Right ventricle myocardium superior (tissue), 1 donor: ENCODE data around the gene ERMAP. TPM values are rescaled to one million over a fixed set of nuclear protein-coding genes. Genes with fewer than 3 reads are reported as not detected.

Source experiments
- ATAC-seq: fragments of 200-7000 bp; cut with Tn5 transposase; one replicate; pipeline ENCODE4 v1.9.1; 2020; ENCODE audit warnings: mild to moderate bottlenecking; ENCODE audit not compliant: poor library complexity
- DNase-seq: peaks from one replicate; pipeline ENCODE4 v3.0.0-alpha.2; 2020
- intact Hi-C: fragments of 100-400 bp; cut with DNase I; formaldehyde crosslinking; loops from one replicate; pipeline ENCODE4 v1.11.2; 2022
- total RNA-seq: library from RNA; stranded (reverse); fragmentation: NEBNext Ultra II Directional; extraction: Animal tissue kit (Norgen Biotek cat#: 25700); gene quantifications from one replicate; pipeline ENCODE4 v1.2.1, GENCODE V29; 2021
- donor health status: DM: no; HTN: yes; CAD: no; lungs with severe emphysema.

The ERMAP gene
- total RNA-seq, 1 donor from 2014 or later, result 3.6 TPM

DNA sequence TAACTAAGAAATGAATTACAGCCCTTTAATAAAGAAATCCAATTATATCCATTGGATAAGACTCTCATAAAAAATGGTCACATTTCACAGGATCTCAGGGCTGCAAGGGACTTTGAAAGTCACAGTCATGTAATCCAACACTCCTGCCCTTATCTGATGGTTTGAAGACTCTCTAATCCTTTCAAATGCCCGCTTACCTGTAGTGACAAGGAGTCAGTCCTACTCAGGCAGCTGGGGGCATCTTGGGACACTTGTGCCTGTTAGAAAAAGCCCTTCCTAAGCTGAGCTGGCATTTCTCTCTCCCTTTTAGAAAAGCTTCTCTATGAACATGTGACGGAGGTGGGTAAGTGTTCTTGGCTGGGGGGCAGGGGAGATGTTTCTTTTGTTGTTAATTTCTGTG lies 18.5 kb downstream of the ERMAP start:
- intact Hi-C loops, result no loop called here
- no peak for DNase-seq
- ATAC-seq, result no peak

DNA sequence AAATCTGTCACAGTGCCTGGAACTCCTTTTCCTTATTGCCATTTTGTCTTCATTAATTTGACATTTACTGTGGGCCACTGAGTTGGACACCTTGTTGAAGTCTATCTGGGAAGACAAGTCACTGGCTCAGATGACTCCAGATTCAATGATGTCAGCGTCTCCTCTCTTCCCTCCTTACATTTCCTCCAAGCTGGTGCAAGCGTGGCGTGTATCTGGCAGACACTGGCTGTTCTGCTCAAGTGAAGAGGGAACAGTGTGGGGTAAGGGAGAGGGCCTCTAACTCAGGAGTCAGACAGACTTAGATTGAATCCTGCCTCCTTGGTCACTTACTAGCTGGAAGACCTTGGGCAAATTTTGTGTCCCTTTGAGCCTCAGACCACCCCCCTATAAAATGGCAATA lies 20.8 kb downstream of the ERMAP start:
- ATAC-seq, result no peak
- intact Hi-C loops, result no loop called here

DNA sequence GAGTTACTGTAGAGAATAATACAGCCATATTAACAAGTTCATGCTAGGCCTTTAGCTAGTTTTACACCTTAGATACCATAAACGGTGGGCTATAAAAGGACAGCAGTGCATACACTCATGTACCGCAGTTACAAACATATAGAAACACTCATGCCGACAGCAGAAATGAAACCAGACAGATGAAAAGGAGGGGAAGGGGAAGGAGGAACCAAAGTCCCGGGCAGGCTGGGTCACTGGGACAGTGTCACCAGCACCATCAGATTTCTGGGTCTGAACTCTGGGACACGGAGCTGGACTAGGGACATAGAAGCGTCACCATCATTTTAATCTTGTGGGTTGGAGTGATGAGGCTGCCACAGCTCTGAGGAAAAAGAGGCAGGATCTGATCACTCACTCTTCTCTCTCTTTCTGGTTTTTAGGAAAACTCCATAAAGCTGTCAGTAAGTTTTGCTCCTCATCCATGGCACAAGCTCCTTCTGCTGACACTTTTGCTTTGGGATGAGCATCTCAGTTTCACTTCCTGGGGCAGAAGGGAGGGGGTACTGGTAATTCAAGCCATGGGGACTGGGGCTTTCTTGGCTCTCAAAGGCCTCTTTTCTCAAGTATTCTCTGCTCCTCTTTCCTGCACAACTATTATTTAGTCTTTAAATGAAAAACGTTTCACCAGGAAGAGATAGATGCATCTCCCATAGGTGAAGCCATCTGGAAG lies 21.7 kb downstream of the ERMAP start:
- intact Hi-C loops, result no loop called here
- DNase-seq, result no peak
- peak; percentile 43 for ATAC-seq

More for the DNA sequence above, 20.8 kb downstream of the ERMAP start:
- no peak for DNase-seq

DNA sequence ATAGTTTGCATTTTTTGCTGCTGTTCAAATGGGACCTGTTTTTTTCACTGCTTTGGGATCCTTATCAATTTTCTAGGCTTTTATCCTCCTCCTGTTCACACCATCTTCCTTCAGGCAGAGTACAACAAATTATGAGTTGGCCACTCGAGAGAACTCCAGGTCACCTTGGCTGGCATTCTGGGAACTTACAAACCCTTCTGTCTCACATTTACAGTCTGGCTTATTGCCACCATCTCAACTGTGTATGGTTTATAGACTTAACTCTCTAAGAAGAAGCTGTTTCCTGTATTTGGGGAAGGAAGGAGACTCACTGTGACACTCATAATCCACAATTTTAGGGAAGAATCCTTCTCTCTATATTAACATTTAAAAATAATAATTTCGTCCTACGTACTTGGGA lies 24.1 kb downstream of the ERMAP start:
- ATAC-seq (no peak), DNase-seq (no peak)
- intact Hi-C loops, result no loop called here

DNA sequence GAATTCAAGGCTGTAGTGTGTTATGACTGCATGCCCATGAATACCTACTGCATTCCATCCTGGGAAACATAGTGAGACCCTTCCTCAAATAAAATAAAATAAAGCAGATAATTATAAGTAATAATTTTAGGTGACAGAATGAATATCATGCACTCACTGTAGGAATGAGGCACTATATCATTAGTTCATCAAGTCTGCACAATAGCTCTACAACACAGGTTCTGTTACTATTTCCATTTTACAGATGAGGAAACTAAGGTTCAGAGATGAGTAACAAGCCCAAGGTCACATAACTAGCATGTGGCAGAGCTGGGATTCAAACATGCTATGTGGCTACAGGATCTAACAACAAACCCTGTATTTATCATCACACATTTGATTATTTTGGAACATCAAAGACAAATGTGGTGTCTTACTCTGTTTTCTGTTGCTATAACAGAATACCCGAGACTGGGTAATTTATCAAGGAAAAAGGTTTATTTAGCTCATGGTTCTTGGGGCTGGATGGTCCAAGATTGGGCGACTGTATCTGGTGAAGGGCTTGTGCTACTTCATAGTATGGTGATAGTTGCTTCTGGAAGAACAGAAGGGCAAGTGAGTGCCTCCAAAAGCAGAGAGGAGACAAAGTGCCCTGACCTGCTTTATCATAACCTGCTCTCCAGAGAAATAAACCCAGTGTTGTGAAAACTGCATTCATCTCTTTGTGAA lies 24.7 kb downstream of the ERMAP start:
- no peak for ATAC-seq
- DNase-seq, result no peak
- intact Hi-C loops, result no loop called here

DNA sequence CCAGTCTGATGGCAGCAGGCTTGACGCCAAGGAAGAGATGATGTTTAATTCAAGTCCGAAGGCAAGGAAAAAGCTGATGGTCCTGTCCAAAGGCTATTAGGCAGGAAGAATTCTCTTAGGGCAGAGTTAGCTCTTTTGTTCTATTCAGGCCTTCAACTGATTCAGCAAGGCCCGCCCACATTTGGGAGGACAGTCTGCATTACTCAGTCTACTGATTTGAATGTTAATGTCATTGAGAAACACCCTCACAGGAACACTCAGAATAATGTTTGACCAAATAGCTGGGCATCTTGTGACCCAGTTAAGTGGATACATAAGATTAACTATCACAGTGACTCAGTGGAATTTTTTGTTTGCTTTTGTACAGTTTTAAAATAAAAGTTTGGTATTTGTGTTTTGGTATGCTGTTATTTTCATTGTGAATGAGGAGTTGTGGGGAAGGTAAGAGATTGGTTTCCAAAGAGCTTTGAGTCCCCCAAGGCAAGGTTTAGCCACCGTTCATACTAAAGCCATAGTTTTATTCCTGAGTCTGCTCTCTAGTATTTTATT lies 27.7 kb downstream of the ERMAP start:
- no peak for ATAC-seq
- intact Hi-C loops, result no loop called here
- no peak for DNase-seq

DNA sequence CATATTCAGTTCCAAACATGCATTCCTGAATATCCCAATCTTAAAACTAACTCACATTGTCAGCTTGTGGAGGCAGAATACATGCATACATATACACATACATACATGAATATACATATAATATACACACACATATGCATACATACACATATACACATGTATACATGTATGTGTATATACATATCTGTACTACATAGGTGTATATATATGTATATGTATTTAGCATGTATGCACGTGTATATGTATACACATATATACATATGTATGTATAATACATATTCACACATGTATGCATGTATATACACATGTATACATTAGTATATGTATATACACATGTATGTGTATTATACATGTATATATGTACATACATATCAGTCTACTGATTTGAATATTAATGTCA lies 28.3 kb downstream of the ERMAP start:
- intact Hi-C loops, result no loop called here
- ATAC-seq (no peak), DNase-seq (no peak)

DNA sequence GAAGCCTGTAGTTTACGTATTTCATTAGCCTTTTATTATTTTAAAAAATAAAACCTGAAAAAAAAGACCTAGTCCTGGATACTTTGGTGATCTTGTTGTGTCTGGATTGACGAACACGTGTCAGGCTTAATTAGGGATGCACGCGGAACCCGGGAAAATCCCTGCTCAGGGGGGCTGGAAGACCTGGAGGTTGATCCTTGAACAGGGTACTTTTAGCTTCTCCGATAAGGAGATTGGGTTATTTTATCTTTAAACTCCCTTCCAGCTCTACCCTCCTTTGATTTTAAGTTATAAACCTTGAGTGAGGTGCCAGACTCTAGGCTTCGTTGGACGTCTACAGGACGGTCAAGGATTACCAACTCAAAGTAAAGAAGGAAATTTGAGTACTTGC lies 28.9 kb downstream of the ERMAP start:
- ATAC-seq (peak; percentile 4), DNase-seq (no peak)
- intact Hi-C loops, result no loop called here

DNA sequence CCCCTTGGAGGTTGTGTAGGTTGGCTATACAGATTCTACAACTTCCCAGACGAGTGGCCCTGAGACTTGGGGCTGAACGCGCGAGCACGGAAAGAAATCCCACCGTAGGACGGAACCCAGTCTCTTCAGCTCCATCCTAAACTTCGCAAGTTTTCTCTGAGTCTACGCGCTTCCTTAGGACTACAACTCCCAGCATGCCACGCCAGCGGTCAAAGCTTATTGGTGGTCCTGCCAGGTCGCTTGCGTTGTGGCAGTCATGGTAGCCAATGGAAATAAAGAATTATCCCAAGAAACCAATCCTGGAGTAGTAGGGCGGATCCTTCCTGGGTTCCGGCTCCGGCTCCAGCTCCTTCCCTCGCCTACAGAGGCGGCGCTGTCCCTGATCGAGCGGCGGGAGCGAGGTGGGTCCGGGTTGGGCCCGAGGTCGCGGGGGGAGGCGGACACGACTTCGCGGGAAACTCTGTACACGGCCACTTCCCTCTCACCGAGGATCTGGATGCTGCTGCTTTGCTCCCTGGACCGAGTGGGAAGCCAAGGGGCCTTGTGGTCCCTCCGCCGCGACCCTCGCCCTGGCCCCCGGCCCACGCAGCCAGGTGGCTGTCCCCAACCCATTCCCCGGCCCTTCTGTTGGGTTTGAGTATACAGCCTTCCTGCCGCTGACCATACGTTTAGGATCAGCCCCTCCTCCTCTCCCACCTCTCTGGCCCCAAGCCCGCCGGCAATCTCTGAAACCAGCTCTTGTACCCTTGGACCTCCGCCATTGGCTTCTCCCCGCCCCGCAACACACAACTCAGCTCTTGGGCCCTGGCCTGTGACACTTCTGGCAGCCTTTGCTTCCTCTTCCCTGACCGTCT lies 29.6 kb downstream of the ERMAP start, which contains the start of gene ZNF691:
TSS of gene ZNF691 (plus strand) at position 357 of the 854 bp plus-strand sequence. CDS start 3,046 bp downstream, outside the sequence.
- ATAC-seq (peak; percentile 99), DNase-seq (peak; percentile 95)
- intact Hi-C loops, result no loop called here

DNA sequence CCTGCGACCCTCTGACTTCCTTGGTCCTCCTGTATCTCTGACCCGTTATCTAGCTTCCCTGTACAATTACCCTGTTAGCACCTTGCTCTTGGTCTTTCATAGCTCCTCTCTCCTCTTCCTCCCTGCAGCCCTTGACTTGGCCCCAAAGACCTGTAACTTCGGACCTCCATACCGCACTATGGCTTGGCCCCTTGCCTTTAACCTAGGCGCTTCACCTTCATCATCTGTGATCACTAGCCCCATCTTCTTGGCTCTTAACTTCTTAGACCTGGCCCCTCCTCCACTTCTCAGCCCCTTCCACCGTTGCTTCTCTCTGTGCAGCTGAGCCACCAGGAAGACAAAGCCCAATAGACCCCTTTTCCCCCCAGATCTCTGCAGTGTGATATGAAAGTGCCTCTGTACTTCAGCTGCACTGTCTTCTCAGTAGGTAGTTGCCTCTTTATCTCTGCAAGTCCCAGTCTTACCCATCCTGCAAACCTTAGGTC lies 30.2 kb downstream of the ERMAP start:
- no peak for ATAC-seq
- intact Hi-C loops, result no loop called here
- no peak for DNase-seq

DNA sequence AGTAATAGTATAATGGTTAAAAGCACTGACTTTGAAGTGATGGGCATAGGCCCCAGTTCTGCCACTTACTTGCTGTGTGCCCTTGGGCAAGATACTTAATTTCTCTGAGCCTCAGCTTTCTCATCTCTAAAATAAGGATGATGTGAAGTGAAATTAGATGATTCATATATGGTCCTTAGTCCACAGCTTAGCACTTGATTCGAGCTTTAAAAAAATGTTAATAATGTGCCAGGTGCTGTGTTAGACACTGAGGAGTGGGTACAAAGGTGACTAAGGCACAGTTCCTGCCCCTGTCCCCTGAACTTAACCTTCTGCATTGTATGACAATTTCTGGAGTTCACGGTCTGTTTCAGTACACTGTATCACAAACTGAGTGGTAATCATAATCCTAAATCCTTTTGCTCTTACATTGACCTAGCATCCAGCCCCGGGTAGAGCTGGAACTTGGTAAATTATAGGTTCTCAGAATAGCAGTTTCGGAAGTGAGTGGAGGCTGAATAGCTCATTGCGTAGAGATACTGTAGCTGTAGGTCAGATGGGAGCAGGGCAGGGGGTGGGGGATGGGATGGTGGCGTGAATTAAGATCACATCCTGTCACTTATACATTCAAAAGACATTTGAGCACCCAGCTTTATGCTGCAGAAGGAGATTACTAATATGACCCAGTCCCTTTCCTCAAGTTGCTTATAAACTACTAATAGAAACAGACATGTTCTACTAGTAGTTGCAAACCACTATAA lies 31.0 kb downstream of the ERMAP start:
- ATAC-seq, result no peak
- intact Hi-C loops, result no loop called here
- DNase-seq, result no peak

DNA sequence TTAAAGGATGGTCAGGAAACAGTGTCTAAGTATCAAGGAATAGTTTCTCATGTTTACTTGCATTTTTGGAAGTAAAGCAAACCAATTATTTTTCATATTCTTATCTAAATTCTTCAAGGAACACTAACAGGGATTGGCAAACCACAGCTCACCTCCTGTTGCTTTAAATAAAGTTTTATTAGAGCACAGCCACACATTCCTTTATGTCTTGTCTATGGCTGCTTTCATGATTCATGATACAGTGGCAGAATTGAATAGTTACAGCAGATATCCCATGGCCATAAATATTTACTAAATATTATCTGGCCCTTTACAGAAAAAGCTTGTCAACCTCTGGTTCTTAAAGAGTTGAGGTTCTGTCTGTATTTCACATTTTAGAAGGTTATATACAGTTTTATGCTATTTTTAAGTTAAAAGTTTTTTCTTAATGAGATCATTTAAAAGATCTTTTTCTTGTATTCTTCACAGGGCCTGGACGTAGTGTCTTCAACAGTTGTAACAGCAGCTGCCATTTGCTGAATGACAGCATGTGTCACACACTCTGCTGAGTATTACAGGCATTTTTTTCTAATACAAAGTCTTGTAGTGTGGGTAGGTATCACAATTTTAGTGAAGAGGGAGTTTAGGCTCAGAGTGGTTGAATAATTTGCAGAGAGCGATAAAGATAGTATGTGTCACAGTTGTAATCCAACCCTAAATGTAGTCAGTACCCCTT lies 32.1 kb downstream of the ERMAP start:
- ATAC-seq (no peak), DNase-seq (no peak)
- intact Hi-C loops, result no loop called here

DNA sequence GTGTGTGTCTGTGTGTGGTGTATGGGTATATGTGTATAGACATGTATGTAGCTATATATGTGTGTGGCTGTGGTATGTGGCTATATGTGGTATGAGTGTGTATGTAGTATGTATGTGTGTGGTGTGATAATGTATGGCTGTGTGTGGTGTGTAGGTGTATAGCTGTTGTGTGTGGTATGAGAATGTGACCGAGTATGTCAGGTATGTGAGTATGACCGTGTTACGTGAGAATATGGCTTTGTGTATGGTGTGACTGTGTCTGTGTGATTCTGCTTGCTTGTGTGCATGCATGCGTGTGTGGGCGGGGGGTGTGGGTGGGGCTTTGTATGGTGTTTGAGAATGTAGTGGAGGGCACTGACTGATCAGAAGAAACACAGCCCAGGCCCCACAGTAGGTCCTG lies 33.0 kb downstream of the ERMAP start:
- intact Hi-C loops, result no loop called here
- ATAC-seq, result no peak
- no peak for DNase-seq

DNA sequence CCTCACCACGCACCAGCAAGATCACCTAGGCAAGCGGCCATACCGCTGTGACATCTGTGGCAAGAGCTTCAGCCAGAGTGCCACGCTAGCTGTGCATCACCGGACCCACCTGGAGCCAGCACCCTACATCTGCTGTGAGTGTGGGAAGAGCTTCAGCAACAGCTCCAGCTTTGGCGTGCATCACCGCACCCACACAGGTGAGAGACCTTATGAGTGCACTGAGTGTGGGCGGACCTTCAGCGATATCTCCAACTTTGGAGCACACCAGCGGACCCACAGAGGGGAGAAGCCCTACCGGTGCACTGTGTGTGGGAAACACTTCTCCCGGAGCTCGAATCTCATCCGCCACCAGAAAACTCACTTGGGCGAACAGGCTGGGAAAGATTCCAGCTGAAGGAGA lies 34.5 kb downstream of the ERMAP start:
- DNase-seq, result no peak
- intact Hi-C loops, result no loop called here

DNA sequence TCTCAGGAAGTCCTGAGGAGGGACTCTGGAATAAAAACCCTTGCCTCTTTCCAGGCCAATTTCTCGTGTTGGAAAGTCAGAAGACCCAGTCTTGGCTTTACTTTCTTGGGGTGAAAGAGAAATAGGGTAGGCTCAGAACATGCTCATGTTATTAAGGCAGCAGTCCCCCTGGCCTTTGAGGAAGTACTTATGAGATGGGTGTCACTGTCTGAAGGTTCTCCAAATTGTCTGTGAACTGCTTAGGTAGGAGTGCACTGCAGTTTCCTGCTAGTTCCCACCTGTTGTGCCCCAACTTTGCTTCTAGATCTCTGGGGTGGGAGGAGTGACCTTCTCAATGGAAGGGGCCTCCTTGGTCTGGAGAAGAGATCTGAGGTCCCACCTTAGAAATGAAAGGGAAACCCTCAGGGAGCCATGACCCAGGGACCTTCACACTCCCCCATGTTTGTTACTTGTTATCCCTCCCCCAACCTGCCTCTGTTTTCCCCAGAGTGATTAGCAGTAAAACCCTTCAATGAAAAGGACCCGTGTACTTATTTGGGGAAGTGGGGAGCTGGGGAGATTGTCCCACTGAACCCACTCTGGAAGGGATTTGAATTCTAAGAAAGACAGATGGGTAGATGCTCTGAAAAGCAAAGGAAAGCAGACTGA lies 35.2 kb downstream of the ERMAP start:
- DNase-seq, result no peak
- no peak for ATAC-seq
- intact Hi-C loops, result no loop called here

More for the DNA sequence above, 34.5 kb downstream of the ERMAP start:
- no peak for ATAC-seq

DNA sequence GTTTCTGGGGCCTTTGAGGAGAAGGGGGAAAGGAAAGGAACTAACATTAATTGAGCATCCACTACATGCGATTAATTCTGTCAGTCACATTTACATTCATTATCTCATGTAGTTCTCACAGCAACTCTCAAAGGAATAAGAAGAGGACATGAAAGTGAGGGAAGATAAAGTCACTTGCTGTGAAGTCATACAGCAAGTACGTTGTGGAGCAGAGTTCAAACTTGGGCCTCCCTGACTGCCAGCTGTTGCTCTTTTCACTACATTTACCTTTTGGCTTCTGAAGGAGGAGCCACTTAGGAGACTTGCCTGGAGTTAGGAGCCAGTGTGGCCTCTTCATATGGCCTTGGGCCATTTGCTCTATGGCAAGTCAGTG lies 35.7 kb downstream of the ERMAP start:
- DNase-seq (no peak), ATAC-seq (peak; percentile 23)
- intact Hi-C loops, result no loop called here

DNA sequence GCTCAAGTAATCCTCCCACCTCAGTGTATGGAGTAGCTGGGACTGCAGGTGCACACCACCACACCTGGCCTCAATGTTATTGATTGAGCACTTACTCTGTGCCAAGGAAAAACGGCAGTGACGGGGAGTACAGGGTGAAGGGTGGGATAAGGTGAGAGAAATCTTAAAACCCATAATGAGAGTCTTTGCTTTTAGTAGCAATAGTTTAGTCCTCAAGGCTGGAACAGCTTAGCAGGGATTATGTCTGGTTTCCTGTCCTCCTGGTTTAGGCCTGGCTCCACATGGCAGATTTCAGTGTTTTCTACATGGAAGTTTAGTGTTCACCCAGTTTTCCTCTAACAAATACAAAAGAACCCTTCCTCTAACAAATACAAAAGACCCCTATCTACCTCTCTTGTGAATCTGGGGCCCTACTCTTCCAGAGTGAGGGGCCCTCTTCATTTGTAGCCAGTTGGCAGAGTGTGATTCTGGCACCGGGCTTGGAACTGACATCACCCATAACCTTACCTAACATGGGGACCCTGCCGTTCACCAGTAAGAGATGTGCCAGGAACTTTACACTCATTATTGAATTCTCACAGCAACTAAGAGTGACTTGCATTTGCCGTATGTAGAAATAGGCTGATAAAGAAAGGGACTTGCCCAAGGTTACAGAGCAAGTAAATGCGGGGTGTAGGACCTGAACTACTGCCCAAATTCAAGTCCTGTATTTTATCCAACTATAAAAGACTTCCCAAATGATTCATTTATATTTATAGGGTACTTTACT lies 36.4 kb downstream of the ERMAP start:
- DNase-seq, result no peak
- intact Hi-C loops, result no loop called here
- peak; percentile 28 for ATAC-seq
